CD4-positive, CD25-positive, alpha-beta regulatory T cell (primary cell): ENCODE results near the gene TNFRSF18. TPM values are rescaled to one million over a fixed set of nuclear protein-coding genes. Genes with fewer than 3 reads are reported as not detected.

Experiments used
- ATAC-seq, 2 donors: fragments of 150-1000 bp; cut with Tn5 transposase; one replicate each; pipeline ENCODE4 v1.10.0; 2021; ENCODE audit warnings: low read depth in 2 of 2, moderate number of reproducible peaks in 2 of 2, moderate library complexity in 1 of 2
- DNase-seq, 3 donors: peaks; one replicate each; pipeline versions ENCODE4 v3.0.0 to v3.0.0-alpha.2; 2012 to 2022; ENCODE audit warnings: mixed read lengths in 1 of 3
- H3K27ac ChIP-seq: one replicate; pipeline ENCODE4 v1.7.0; 2013; ENCODE audit warnings: mild to moderate bottlenecking, low read length; ENCODE audit not compliant: insufficient read depth, poor library complexity, severe bottlenecking
- H3K27me3 ChIP-seq: one replicate; pipeline ENCODE4 v1.7.0; 2013; ENCODE audit warnings: low read length; ENCODE audit not compliant: control insufficient read depth, insufficient read depth
- H3K36me3 ChIP-seq: one replicate; pipeline ENCODE4 v1.7.0; 2013; ENCODE audit warnings: mild to moderate bottlenecking, low read length, moderate library complexity; ENCODE audit not compliant: control insufficient read depth, insufficient read depth
- H3K4me1 ChIP-seq: 2 replicates; pipeline ENCODE4 v1.7.0; 2013; ENCODE audit warnings: mild to moderate bottlenecking, low read length; ENCODE audit not compliant: insufficient read depth, control insufficient read depth, poor library complexity, severe bottlenecking
- H3K4me3 ChIP-seq: one replicate; pipeline ENCODE4 v1.7.0; 2013; ENCODE audit warnings: low read depth, mild to moderate bottlenecking, low read length, moderate library complexity
- H3K9me3 ChIP-seq, 2 experiments: 1 replicate in 1 of 2; 2 replicates in 1 of 2; pipeline ENCODE4 v1.7.0; 2013; ENCODE audit warnings: low read length in 2 of 2, mild to moderate bottlenecking in 1 of 2, moderate library complexity in 1 of 2; ENCODE audit not compliant: control insufficient read depth in 2 of 2
- H3K27ac Mint-ChIP-seq, 3 donors: one replicate each; pipeline ENCODE4 v1.8.0; 2020 to 2022; ENCODE audit warnings: mild to moderate bottlenecking in 3 of 3, mixed read lengths in 3 of 3, moderate library complexity in 2 of 3
- H3K27me3 Mint-ChIP-seq: one replicate; pipeline ENCODE4 v1.8.0; 2022; ENCODE audit warnings: mild to moderate bottlenecking, mixed read lengths
- H3K36me3 Mint-ChIP-seq: one replicate; pipeline ENCODE4 v1.8.0; 2020; ENCODE audit warnings: mixed read lengths
- H3K4me1 Mint-ChIP-seq, 4 donors: one replicate each; pipeline ENCODE4 v1.8.0; 2020 to 2022; ENCODE audit warnings: mixed read lengths in 4 of 4, mild to moderate bottlenecking in 1 of 4
- H3K4me3 Mint-ChIP-seq, 4 donors: one replicate each; pipeline ENCODE4 v1.8.0; 2020 to 2022; ENCODE audit warnings: mild to moderate bottlenecking in 4 of 4, mixed read lengths in 4 of 4, moderate library complexity in 3 of 4
- H3K9me3 Mint-ChIP-seq, 7 donors: one replicate each; pipeline ENCODE4 v1.8.0; 2020 to 2022; ENCODE audit warnings: mixed read lengths in 7 of 7, mild to moderate bottlenecking in 3 of 7, moderate library complexity in 2 of 7
- polyA plus RNA-seq, 4 donors: library from polyadenylated mRNA; unstranded; fragments of 300-500 nt; fragmentation: Illumina TruSeq; gene quantifications; one replicate each; pipeline ENCODE4 v1.2.3, GENCODE V29; 2021
- total RNA-seq: library from RNA; stranded (reverse); gene quantifications from one replicate; pipeline ENCODE4 v1.2.3, GENCODE V29; 2022

The TNFRSF18 gene
- total and polyA plus RNA-seq, 5 donors from 2014 or later = 17.4 to 54.5 (median 29.3) TPM

DNA sequence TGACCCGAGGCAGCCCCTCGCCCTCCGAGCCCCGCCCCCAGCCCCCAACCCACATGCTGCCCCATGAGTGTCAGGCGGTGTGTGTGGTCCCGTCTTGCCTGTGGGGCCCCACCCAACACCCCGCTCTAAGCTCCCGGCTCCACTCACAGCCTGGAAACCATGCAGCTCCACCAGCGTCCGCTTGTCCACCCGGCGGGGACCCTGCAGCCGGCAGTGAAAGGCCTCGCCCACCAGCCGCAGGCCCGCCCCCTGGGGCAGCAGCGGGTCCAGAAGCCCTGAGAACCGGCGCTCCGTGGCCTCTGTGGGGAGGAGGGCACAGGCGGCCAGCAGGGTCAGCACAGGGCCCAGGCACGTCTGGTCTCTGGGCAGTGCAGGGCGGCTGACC lies 37.4 kb upstream of the TNFRSF18 start:
- ATAC-seq = no peak
- peaks cover 4% of the 10 kb centered on the region for H3K27me3 Mint-ChIP-seq

DNA sequence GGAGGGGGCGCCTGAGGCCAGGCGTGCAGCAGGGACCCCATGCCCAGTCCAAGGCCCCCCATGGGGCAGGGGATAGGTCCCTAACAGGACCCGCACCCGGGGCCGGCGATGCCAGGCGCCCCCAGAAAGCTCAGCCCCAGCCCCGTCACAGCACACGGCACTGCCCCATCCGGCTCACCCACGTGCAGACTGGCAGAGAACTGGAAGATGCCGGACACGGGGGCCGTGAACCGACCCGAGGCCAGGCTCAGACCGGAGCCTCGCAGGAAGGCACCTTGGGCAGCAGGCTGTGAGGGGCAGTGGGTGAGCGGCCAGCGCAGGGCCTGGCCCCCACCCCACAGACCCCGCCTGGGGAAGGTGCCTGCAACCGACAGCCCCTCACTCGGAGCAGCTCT lies 36.9 kb upstream of the TNFRSF18 start:
- Mint-ChIP-seq H3K4me3 (no peak overlapping the region), H3K36me3 (no peaks in the 10 kb centered on the region), H3K27me3 (peaks cover 4% of the 10 kb centered on the region), H3K27ac (no peak overlapping the region), H3K9me3 (no peaks in the 10 kb centered on the region), H3K4me1 (no peaks in the 10 kb centered on the region)
- no peak overlapping the region for H3K4me3 ChIP-seq
- H3K9me3 ChIP-seq = no peaks in the 10 kb centered on the region
- H3K27me3 ChIP-seq = no peaks in the 10 kb centered on the region
- no peak overlapping the region for H3K27ac ChIP-seq
- ATAC-seq = no peak
- DNase-seq = no peak
- H3K36me3 ChIP-seq = no peaks in the 10 kb centered on the region
- peaks cover 4% of the 10 kb centered on the region for H3K4me1 ChIP-seq

More for the DNA sequence above, 37.4 kb upstream of the TNFRSF18 start:
- Mint-ChIP-seq H3K4me1 (no peaks in the 10 kb centered on the region), H3K27ac (no peak overlapping the region), H3K9me3 (no peaks in the 10 kb centered on the region), H3K36me3 (no peaks in the 10 kb centered on the region), H3K4me3 (no peak overlapping the region)
- H3K9me3 ChIP-seq = no peaks in the 10 kb centered on the region
- no peaks in the 10 kb centered on the region for H3K36me3 ChIP-seq
- H3K4me1 ChIP-seq = peaks cover 4% of the 10 kb centered on the region
- no peak overlapping the region for H3K27ac ChIP-seq
- H3K4me3 ChIP-seq = no peak overlapping the region
- no peaks in the 10 kb centered on the region for H3K27me3 ChIP-seq
- no peak for DNase-seq

DNA sequence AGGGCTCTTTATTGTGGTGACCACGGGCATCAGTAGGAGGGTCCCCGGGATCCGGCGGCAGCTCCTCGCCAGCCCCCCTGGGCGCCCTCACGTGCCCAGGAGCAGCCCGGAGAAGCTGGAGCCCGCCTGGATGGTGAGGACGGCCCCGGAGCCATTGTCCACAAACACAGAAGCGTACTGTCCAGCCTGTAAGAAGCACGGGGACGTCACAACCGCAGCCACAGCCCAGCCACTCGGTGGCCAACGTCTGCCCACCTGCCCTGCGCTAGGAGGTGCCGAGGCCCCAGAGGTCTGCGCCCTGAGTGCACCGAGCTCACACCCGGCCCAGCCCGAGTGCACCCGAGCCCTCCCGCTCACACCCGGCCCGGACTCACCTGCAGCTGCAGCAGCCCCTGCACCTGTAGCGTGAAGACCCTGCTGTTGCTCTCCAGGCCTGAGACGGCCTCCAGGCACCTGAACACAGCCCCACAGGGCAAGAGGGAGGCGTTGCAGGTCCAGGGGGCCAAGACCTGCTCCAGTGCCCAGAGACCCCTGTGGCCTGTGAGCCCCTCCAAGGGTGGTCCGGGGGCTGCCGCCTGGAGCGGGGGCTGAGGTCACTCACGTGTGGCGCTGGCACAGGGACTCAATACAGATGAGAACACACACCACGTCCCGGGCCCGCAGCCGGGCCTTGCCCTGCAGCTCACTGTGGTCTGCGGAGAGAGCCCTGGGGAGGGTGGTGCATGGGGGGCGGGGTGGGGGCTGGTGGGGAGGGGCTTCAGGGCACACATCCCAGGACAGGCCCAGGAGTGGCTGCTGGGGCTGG lies 36.3 kb upstream of the TNFRSF18 start:
- H3K27ac Mint-ChIP-seq = no peak overlapping the region
- H3K27me3 Mint-ChIP-seq = no peaks in the 10 kb centered on the region
- Histone ChIP-seq H3K36me3 (no peaks in the 10 kb centered on the region), H3K4me3 (no peak overlapping the region), H3K4me1 (peaks cover 4% of the 10 kb centered on the region), H3K9me3 (no peaks in the 10 kb centered on the region), H3K27ac (no peak overlapping the region), H3K27me3 (no peaks in the 10 kb centered on the region)
- H3K4me1 Mint-ChIP-seq = no peaks in the 10 kb centered on the region
- no peak for DNase-seq
- H3K36me3 Mint-ChIP-seq = no peaks in the 10 kb centered on the region
- no peaks in the 10 kb centered on the region for H3K9me3 Mint-ChIP-seq
- H3K4me3 Mint-ChIP-seq = no peak overlapping the region
- no peak for ATAC-seq

DNA sequence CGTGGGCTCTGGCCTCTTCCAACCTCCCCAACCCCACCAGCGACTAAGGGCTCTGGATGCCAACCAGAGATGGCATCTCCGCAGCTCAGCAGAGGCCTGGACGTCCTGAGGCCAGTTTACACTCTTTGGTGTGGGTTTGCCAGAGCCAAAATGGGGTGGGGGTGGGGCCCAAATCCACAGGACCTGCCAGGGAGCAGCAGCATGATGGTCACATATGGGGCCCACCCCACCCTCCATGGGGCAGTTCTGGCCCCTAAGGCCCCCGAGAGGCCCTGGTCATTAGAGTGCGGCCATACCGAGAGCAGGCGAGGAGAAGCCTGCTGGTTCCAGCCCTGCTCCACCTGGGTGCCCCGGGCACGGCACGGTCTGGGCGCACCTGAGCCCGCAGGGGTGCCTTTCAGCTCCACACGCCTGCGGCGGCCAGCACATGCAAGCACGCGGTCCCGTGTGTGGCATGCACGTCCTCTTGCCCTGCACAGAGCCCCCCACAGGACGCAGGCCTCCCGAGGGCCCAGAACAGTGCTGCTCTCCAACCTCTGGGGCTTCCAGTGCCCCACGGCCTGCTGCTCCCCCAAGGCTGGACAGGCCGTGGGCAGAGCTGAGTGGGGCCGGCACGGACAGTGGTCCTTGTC lies 35.3 kb upstream of the TNFRSF18 start:
- no peak for ATAC-seq
- Mint-ChIP-seq H3K36me3 (no peaks in the 10 kb centered on the region), H3K4me3 (no peak overlapping the region), H3K4me1 (no peaks in the 10 kb centered on the region), H3K27me3 (no peaks in the 10 kb centered on the region), H3K27ac (no peak overlapping the region), H3K9me3 (no peaks in the 10 kb centered on the region)
- no peaks in the 10 kb centered on the region for H3K36me3 ChIP-seq
- no peak overlapping the region for H3K27ac ChIP-seq
- no peaks in the 10 kb centered on the region for H3K27me3 ChIP-seq
- peaks cover 2% of the 10 kb centered on the region for H3K4me1 ChIP-seq
- no peak overlapping the region for H3K4me3 ChIP-seq
- DNase-seq = no peak
- no peaks in the 10 kb centered on the region for H3K9me3 ChIP-seq

DNA sequence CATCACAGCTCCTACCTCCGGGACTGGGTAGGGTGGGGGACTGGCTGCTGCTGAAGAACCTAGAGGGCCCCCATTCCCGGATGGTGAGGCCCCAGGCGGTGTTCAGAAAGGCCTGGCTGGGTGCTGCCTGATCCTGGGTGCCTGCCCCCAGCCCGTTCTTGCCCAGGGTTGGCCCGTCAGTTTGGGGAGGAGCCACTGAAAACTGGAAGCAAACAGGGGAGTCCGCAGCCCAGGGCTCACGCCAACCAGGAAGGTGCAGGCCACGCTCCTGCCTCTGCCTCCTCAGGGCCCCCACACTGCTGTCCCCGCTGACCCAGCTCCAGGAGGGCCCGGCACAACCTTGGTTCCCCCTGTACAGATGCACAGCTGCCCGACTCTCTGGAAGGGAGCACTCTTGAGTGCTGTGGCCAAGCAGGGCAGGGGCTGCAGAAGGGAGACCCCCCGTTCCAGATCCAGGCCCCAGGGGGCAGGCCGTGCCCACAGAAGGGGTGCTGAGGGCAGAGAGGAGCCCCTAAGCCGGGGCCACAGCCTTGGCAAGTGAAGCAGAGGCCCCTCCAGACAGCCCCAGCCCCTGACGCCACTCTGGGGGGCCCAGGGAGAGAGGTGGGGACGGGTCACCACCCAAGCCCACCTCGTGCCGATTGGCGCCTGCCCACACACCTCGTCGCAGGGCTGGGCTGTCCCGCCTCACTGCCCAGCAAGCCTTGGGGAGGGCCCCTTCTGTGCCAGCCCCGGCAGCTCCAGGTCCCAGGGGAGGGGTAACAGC lies 34.6 kb upstream of the TNFRSF18 start:
- no peaks in the 10 kb centered on the region for H3K27me3 ChIP-seq
- Mint-ChIP-seq H3K27me3 (no peaks in the 10 kb centered on the region), H3K4me3 (no peak overlapping the region), H3K4me1 (no peaks in the 10 kb centered on the region), H3K9me3 (no peaks in the 10 kb centered on the region), H3K36me3 (no peaks in the 10 kb centered on the region), H3K27ac (no peak overlapping the region)
- H3K4me3 ChIP-seq = no peak overlapping the region
- ATAC-seq (no peak), DNase-seq (no peak)
- no peaks in the 10 kb centered on the region for H3K9me3 ChIP-seq
- H3K27ac ChIP-seq = no peak overlapping the region
- H3K4me1 ChIP-seq = no peaks in the 10 kb centered on the region
- H3K36me3 ChIP-seq = no peaks in the 10 kb centered on the region

DNA sequence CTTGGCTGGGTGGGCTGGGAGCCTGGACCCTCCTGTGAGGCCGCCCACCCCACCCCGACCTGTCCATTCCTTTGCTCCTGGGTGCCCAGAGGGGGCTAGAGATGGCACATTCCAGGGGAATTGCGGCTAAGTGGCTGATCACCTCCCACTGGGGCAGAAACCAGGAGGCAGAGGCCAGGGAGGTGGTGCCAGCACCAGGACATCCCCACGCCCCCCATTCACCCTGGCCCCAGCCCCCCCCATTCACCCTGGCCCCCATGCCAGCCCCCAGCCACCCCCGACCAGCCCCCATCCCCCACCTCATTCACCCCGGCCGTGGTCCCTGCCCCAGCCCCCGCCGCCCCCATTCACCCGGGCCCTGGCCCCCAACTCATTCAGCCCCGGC lies 33.9 kb upstream of the TNFRSF18 start:
- Mint-ChIP-seq H3K27ac (no peak overlapping the region), H3K4me1 (no peaks in the 10 kb centered on the region), H3K4me3 (no peak overlapping the region), H3K9me3 (no peaks in the 10 kb centered on the region), H3K27me3 (no peaks in the 10 kb centered on the region), H3K36me3 (no peaks in the 10 kb centered on the region)
- Histone ChIP-seq H3K27ac (no peak overlapping the region), H3K4me1 (no peaks in the 10 kb centered on the region), H3K4me3 (no peak overlapping the region), H3K36me3 (no peaks in the 10 kb centered on the region), H3K9me3 (no peaks in the 10 kb centered on the region), H3K27me3 (no peaks in the 10 kb centered on the region)
- DNase-seq (no peak), ATAC-seq (no peak)

DNA sequence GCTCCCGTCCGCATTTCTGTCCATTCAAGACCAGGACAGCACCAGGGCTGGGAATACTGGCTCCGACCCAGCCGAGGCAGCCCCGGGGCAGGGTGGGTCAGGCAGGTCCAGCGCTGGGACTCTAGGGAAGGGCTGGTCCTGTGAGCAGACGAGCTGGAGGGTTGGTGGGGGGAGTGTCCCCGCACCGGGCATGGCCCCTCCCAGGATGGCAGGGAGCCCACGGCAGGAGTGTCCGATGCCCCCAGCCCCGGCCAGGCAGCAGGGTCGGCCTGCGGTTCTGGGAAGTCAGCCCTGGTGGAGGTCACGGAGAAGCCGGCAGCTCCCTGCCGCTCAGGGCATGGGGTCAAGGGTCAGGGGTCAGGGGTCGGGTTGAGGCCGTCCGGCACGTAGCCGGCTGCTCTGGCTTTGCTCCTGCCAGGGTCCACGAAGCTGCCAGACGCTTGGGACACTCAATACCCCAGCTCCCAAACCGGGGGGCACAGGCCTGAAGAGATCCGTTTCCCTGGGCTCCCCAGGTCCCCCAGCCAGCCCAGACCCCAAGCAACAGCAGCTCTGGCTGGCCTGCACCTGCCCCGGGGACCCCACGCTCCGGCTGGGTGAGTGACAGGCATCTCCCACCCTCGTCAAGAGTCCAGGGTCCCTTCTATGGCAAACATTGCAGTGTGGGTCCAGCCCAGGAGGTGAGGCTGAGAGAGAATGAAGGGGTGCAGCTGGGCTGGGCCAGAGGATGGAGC lies 33.4 kb upstream of the TNFRSF18 start:
- Histone ChIP-seq H3K9me3 (no peaks in the 10 kb centered on the region), H3K4me1 (no peaks in the 10 kb centered on the region), H3K27me3 (no peaks in the 10 kb centered on the region), H3K27ac (no peak overlapping the region), H3K4me3 (no peak overlapping the region), H3K36me3 (no peaks in the 10 kb centered on the region)
- no peaks in the 10 kb centered on the region for H3K27me3 Mint-ChIP-seq
- H3K36me3 Mint-ChIP-seq = no peaks in the 10 kb centered on the region
- no peak overlapping the region for H3K27ac Mint-ChIP-seq
- peaks cover 0 to 3% (median 0%) of the 10 kb centered on the region in 4 donors for H3K4me1 Mint-ChIP-seq
- DNase-seq = no peak
- no peak overlapping the region for H3K4me3 Mint-ChIP-seq
- no peaks in the 10 kb centered on the region for H3K9me3 Mint-ChIP-seq
- no peak for ATAC-seq
